H9 (cell line): ENCODE measurements around the gene OFD1. TPM values are rescaled to one million over a fixed set of nuclear protein-coding genes. Genes with fewer than 3 reads are reported as not detected.

Experiments used
- DNase-seq: peaks from one replicate; pipeline ENCODE4 v3.0.0-alpha.2; 2017
- H2AFZ ChIP-seq: one replicate; pipeline ENCODE4 v1.6.1; 2013; ENCODE audit warnings: mild to moderate bottlenecking, low read length, control low read depth, moderate library complexity
- H2AK5ac ChIP-seq: 2 replicates; pipeline ENCODE4 v1.6.1; 2013; ENCODE audit warnings: low read length, control low read depth, mixed read lengths; ENCODE audit not compliant: insufficient read length
- H2BK120ac ChIP-seq: one replicate; pipeline ENCODE4 v1.6.1; 2013; ENCODE audit warnings: low read depth, mild to moderate bottlenecking, low read length, control low read depth, inconsistent platforms; ENCODE audit not compliant: poor library complexity, severe bottlenecking
- H2BK12ac ChIP-seq: 2 replicates; pipeline ENCODE4 v1.6.1; 2013; ENCODE audit warnings: low read length, control low read depth, mixed read lengths, low read depth; ENCODE audit not compliant: insufficient read length
- H2BK15ac ChIP-seq: 2 replicates; pipeline ENCODE4 v1.6.1; 2013; ENCODE audit warnings: low read depth, low read length, control low read depth
- H2BK20ac ChIP-seq: one replicate; pipeline ENCODE4 v1.6.1; 2013; ENCODE audit warnings: low read depth, mild to moderate bottlenecking, low read length, control low read depth, inconsistent platforms; ENCODE audit not compliant: poor library complexity, severe bottlenecking
- H2BK5ac ChIP-seq: 2 replicates; pipeline ENCODE4 v1.6.1; 2013; ENCODE audit warnings: low read length, control low read depth, mixed read lengths; ENCODE audit not compliant: insufficient read length
- H3K14ac ChIP-seq: 2 replicates; pipeline ENCODE4 v1.6.1; 2013; ENCODE audit warnings: low read length, control low read depth; ENCODE audit not compliant: insufficient read depth
- H3K18ac ChIP-seq: 2 replicates; pipeline ENCODE4 v1.6.1; 2013; ENCODE audit warnings: low read depth, mild to moderate bottlenecking, mixed read lengths, low read length, control low read depth; ENCODE audit not compliant: insufficient read length
- H3K23ac ChIP-seq: 2 replicates; pipeline ENCODE4 v1.6.1; 2013; ENCODE audit warnings: low read length, control low read depth, mixed read lengths, low read depth; ENCODE audit not compliant: insufficient read length
- H3K23me2 ChIP-seq: 2 replicates; pipeline ENCODE4 v1.6.1; 2013; ENCODE audit warnings: low read depth, mild to moderate bottlenecking, mixed read lengths, low read length, control low read depth; ENCODE audit not compliant: insufficient read length, poor library complexity, severe bottlenecking
- H3K27ac ChIP-seq: 2 replicates; pipeline ENCODE4 v1.5.1; 2013; ENCODE audit warnings: low read length, control low read depth, mixed read lengths, low read depth; ENCODE audit not compliant: insufficient read length
- H3K27me3 ChIP-seq: 2 replicates; pipeline ENCODE4 v1.6.1; 2013; ENCODE audit warnings: low read length, control low read depth, inconsistent platforms; ENCODE audit not compliant: insufficient read depth
- H3K4ac ChIP-seq: 2 replicates; pipeline ENCODE4 v1.6.1; 2013; ENCODE audit warnings: low read depth, mild to moderate bottlenecking, control low read depth, inconsistent platforms, low read length, moderate library complexity
- H3K4me1 ChIP-seq: 2 replicates; pipeline ENCODE4 v1.6.1; 2013; ENCODE audit warnings: low read length, control low read depth, inconsistent platforms; ENCODE audit not compliant: insufficient read depth
- H3K4me2 ChIP-seq: 2 replicates; pipeline ENCODE4 v1.6.1; 2013; ENCODE audit warnings: low read length, control low read depth, mixed read lengths; ENCODE audit not compliant: insufficient read length, insufficient read depth
- H3K56ac ChIP-seq: 2 replicates; pipeline ENCODE4 v1.6.1; 2013; ENCODE audit warnings: low read depth, mild to moderate bottlenecking, mixed read lengths, low read length, control low read depth; ENCODE audit not compliant: insufficient read length
- H3K79me1 ChIP-seq: 2 replicates; pipeline ENCODE4 v1.6.1; 2013; ENCODE audit warnings: low read depth, mild to moderate bottlenecking, moderate library complexity, low read length, control low read depth, inconsistent platforms; ENCODE audit not compliant: insufficient read depth, poor library complexity, severe bottlenecking
- H3K79me2 ChIP-seq: 2 replicates; pipeline ENCODE4 v1.6.1; 2013; ENCODE audit warnings: low read length, control low read depth, inconsistent platforms; ENCODE audit not compliant: insufficient read depth
- H3K9ac ChIP-seq: 2 replicates; pipeline ENCODE4 v1.6.1; 2013; ENCODE audit warnings: low read length, control low read depth, mixed read lengths; ENCODE audit not compliant: insufficient read length; ENCODE audit errors: extremely low read depth
- H3K9me3 ChIP-seq: one replicate; pipeline ENCODE4 v1.6.1; 2013; ENCODE audit warnings: low read depth, low read length, inconsistent platforms; ENCODE audit not compliant: control insufficient read depth
- H3T11ph ChIP-seq: one replicate; pipeline ENCODE4 v1.6.1; 2013; ENCODE audit warnings: mild to moderate bottlenecking, low read length, control low read depth, inconsistent platforms
- H4K20me1 ChIP-seq: one replicate; pipeline ENCODE4 v1.6.1; 2013; ENCODE audit not compliant: control insufficient read depth, insufficient read length, insufficient read depth
- H4K5ac ChIP-seq: 2 replicates; pipeline ENCODE4 v1.6.1; 2013; ENCODE audit warnings: low read depth, mild to moderate bottlenecking, mixed read lengths, low read length, control low read depth; ENCODE audit not compliant: insufficient read length
- H4K8ac ChIP-seq: replicated peaks from 2 replicates; pipeline ENCODE4 v1.6.1; 2013; ENCODE audit warnings: low read length, control low read depth, mixed read lengths, low read depth; ENCODE audit not compliant: insufficient read length
- H4K91ac ChIP-seq: 2 replicates; pipeline ENCODE4 v1.6.1; 2013; ENCODE audit warnings: low read depth, mild to moderate bottlenecking, moderate library complexity, mixed read lengths, low read length, control low read depth; ENCODE audit not compliant: insufficient read length
- H3K27ac Mint-ChIP-seq, 3 experiments: 2 replicates in 2 of 3; 3 replicates in 1 of 3; pipeline ENCODE4 v1.8.0; 2020 to 2021; ENCODE audit warnings: mixed read lengths in 3 of 3, mild to moderate bottlenecking in 1 of 3, moderate library complexity in 1 of 3
- H3K27me3 Mint-ChIP-seq: 2 replicates; pipeline ENCODE4 v1.8.0; 2021; ENCODE audit warnings: low read depth, mild to moderate bottlenecking, moderate library complexity, mixed read lengths
- H3K36me3 Mint-ChIP-seq, 3 experiments: 2 replicates in 2 of 3; 3 replicates in 1 of 3; pipeline ENCODE4 v1.8.0; 2020 to 2021; ENCODE audit warnings: low read depth in 3 of 3, mixed read lengths in 3 of 3; ENCODE audit not compliant: insufficient read depth in 1 of 3
- H3K4me1 Mint-ChIP-seq, 2 experiments: 2 replicates each; pipeline ENCODE4 v1.8.0; 2020; ENCODE audit warnings: mixed read lengths in 2 of 2
- H3K4me3 Mint-ChIP-seq, 2 experiments: 2 replicates in 1 of 2; 3 replicates in 1 of 2; pipeline ENCODE4 v1.8.0; 2020 to 2021; ENCODE audit warnings: mild to moderate bottlenecking in 2 of 2, mixed read lengths in 2 of 2, moderate library complexity in 1 of 2
- H3K9me3 Mint-ChIP-seq, 2 experiments: 2 replicates in 1 of 2; 3 replicates in 1 of 2; pipeline ENCODE4 v1.8.0; 2020; ENCODE audit warnings: mild to moderate bottlenecking in 2 of 2, mixed read lengths in 2 of 2, moderate library complexity in 1 of 2
- CTCF ChIP-seq: fragments of 200-600 bp; sonication (generic); conservative IDR thresholded peaks from 3 replicates; pipeline ENCODE4 v1.8.0; 2021; ENCODE audit warnings: antibody characterized with exemption, mild to moderate bottlenecking
- WGBS: extraction: QIAGEN DNeasy Blood & Tissue Kit; methylation state at CpG from one replicate; pipeline ENCODE4 v1.1.7; 2013; ENCODE audit warnings: missing lambda C conversion rate, low lambda C conversion rate, mixed read lengths; ENCODE audit not compliant: insufficient read length; ENCODE audit errors: extremely low coverage; 5-methylcytosine and 5-hydroxymethylcytosine counted together
- total RNA-seq: library from RNA; stranded (reverse); gene quantifications from 2 replicates; pipeline ENCODE4 v1.2.1, GENCODE V29; 2021

Gene OFD1
- total RNA-seq, 1 experiment from 2014 or later, result 36.0 TPM

GRCh38 chrX:13768939-13769338, 34.4 kb downstream of the OFD1 start:
- TF ChIP-seq CTCF, result no peak
- no peaks in the 10 kb centered on the region for H3K9me3 ChIP-seq
- peaks cover 4% of the 10 kb centered on the region; the same call in 1 of the 2 replicates for H3K4me1 ChIP-seq
- no peak overlapping the region for H4K8ac ChIP-seq
- H3K4ac ChIP-seq, result no peak overlapping the region
- H4K91ac ChIP-seq, result no peak overlapping the region
- Mint-ChIP-seq H3K27ac (no peak overlapping the region), H3K9me3 (peaks cover 18 to 39% of the 10 kb centered on the region in 2 experiments; a peak in 4 of 5 replicates), H3K4me1 (peaks cover 6 to 18% of the 10 kb centered on the region in 2 experiments), H3K27me3 (no peaks in the 10 kb centered on the region), H3K4me3 (no peak overlapping the region), H3K36me3 (peaks cover 28 to 76% (median 62%) of the 10 kb centered on the region in 3 experiments)
- no peak overlapping the region for H3T11ph ChIP-seq
- H3K23ac ChIP-seq, result no peak overlapping the region
- no peaks in the 10 kb centered on the region for H3K79me1 ChIP-seq
- no peak overlapping the region for H2BK15ac ChIP-seq
- H3K27me3 ChIP-seq, result no peaks in the 10 kb centered on the region
- H4K20me1 ChIP-seq, result no peaks in the 10 kb centered on the region
- WGBS, result no CpG with 5 or more reads among the region's 4 CpGs
- H2BK12ac ChIP-seq, result no peak overlapping the region
- no peak overlapping the region for H2BK20ac ChIP-seq
- H3K23me2 ChIP-seq, result no peaks in the 10 kb centered on the region
- no peak overlapping the region for H3K14ac ChIP-seq
- H3K18ac ChIP-seq, result no peak overlapping the region
- H2BK120ac ChIP-seq, result no peak overlapping the region
- no peak for DNase-seq
- H2AFZ ChIP-seq, result no peak overlapping the region
- H4K5ac ChIP-seq, result no peak overlapping the region
- H3K27ac ChIP-seq, result no peak overlapping the region
- no peak overlapping the region for H3K4me2 ChIP-seq
- no peak overlapping the region for H3K9ac ChIP-seq
- H3K56ac ChIP-seq, result no peak overlapping the region
- H2BK5ac ChIP-seq, result no peak overlapping the region
- no peaks in the 10 kb centered on the region for H3K79me2 ChIP-seq
- H2AK5ac ChIP-seq, result no peak overlapping the region
